GM12801 (cell line): Measurements from ENCODE around the gene MCC.

Experiments
- CTCF ChIP-seq: IDR thresholded peaks from one replicate; pipeline ENCODE4 v1.5.1; 2011; ENCODE audit warnings: control low read depth; ENCODE audit not compliant: insufficient read length; ENCODE audit errors: extremely low read depth

MCC gene

GRCh38 chr5:113487781-113488644 lies at the start of gene MCC:
MCC (minus strand) TSS chr5:113488453.
- no peak for TF ChIP-seq CTCF

DNA sequence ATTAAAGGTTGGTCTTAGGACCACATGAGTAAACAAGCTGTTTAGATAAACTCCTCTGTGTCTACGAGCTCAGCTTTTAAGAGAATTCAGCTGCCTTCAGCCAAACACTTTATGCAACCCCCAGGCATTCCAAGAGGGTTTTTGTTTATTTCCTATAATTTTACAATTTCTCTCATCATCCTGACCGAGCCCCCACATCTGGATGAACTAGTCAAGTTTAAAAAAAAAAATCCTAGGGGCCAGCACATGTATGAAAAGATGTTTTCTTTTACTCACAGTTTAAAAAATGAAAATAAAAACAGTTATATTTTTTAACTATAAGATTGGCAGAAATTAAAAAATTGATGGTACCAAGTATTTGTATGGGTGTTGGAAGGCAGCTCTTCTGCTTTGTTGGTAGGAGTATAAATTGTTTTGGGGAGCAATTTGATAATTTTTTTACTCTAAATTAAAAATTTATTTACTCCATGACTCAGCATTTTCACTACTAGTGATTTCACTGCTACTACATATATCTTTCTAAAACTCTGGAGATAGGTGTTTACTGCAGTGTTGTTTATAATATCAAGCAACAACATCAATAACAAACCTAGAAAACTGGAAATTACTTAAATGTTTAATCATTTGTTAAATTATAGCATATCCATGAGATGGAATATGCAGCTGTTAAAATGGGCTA lies 43.4 kb upstream of the MCC start:
- TF ChIP-seq CTCF, result no peak

DNA sequence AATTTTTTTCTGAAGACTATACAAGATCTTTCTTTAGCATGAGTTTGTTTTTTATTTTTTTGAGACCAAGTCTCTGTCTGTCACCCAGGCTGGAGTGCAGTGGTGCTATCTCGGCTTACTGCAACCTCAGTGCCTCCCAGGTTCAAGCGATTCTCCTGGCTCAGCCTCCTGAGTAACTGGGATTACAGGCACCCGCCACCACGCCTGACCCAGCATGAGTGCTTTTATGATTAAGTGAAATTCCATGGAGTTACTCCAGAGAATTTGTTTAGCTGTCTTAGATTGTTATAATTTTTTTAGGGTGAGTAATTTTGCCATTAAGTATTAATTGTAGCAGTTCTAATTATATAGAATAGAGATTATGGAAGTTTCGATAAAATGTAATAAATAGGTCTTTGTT lies 39.5 kb upstream of the MCC start:
- no peak for TF ChIP-seq CTCF

DNA sequence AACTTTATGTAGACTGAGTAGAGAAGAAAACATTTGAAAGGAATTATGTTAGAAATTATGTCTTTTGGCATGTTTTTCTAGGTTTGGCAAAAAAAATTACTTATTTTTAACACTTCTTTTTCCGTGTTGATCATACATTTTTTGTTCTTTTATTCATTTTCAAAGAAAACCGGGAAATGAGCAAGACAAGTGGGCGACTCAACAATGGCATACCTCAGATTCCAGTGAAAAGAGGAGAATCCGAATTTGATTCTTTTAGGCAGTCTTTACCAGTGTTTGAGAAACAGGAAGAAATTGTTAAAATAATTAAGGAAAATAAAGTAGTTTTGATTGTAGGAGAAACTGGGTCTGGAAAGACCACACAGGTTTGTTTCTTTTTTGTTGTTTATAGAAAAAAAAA lies 38.2 kb upstream of the MCC start:
- no peak for TF ChIP-seq CTCF

DNA sequence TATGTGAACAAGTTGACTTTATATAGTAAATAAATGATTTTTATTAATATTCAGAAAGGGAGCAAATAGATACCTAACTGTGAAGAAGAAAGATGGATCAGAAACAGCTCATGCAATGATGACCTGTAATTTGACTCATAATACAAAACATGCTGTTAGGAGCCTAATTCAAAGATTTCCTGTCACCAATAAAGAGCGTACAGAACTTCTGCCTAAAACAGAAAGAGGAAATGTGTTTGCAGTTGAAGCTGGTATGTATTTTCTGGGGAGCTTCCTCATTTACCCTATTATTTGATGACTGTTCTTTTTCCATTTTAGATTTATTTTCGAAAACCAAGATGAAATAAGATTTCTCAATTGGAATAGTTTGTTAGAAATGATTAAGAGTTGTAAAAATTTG lies 36.7 kb upstream of the MCC start:
- TF ChIP-seq CTCF, result no peak

- TF ChIP-seq CTCF, result no peak
These were observed 34.9 kb upstream of the MCC start for GRCh38 chr5:113523168-113523567.

DNA sequence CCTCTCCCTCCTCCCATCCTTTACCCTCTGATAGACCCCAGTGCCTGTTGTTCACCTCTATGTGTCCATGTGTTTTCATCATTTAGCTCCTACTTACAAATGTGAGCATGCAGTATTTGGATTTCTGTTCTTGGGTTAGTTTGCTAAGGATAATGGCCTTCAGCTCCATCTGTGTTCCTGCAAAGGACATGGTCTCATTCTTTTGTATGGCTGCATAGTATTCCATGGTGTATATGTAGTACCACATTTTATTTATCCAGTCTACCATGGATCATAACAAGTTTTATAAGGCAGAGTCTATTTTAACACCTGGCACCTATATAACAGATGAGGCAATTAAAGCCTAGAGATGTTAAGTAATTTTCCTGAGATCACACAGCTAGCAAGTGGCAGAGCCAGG lies 32.6 kb upstream of the MCC start:
- no peak for TF ChIP-seq CTCF
